Measurements from ENCODE around the gene LAMA3. TPM values are rescaled to one million over a fixed set of nuclear protein-coding genes. Genes with fewer than 3 reads are reported as not detected.

Gene LAMA3
- total and polyA plus RNA-seq, 8 donors: 2.1 to 13.9 (median 5.1) TPM

DNA sequence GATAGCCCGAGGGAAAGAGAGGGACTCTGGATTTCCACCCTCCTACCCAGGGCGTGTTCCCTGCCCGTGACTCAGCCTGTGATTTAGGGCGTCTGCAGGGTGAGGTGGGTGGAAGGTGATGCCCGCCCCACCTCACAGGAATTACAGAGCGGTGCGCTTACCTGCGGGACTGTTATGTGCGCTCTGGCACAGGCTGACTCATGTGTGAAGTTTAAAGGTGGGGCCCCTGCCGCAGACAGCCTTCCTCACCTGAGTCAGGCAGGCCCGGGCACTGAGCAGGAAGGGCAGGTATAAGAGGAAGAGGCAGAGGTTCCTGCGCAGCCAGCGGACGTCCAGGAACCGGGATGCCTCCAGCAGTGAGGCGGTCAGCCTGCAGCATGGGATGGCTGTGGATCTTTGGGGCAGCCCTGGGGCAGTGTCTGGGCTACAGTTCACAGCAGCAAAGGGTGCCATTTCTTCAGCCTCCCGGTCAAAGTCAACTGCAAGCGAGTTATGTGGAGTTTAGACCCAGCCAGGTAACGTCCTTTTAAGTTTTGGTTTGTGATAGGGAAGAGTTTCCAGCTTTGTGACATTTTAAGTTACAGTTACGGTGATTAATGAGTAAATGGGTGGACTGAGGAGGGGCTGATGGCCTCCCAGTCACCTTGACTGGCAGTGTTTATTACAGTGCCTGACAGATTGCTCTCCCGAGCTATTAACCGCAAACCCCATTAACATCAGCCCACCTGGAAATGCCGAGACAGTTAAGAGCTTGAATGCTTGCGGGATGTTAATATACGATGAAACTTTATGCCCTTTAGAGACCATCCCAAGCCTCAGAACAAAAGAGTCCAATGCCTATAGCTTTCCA is 183.7 kb downstream of the LAMA3 start:
- TF ChIP-seq, protein P1, sequence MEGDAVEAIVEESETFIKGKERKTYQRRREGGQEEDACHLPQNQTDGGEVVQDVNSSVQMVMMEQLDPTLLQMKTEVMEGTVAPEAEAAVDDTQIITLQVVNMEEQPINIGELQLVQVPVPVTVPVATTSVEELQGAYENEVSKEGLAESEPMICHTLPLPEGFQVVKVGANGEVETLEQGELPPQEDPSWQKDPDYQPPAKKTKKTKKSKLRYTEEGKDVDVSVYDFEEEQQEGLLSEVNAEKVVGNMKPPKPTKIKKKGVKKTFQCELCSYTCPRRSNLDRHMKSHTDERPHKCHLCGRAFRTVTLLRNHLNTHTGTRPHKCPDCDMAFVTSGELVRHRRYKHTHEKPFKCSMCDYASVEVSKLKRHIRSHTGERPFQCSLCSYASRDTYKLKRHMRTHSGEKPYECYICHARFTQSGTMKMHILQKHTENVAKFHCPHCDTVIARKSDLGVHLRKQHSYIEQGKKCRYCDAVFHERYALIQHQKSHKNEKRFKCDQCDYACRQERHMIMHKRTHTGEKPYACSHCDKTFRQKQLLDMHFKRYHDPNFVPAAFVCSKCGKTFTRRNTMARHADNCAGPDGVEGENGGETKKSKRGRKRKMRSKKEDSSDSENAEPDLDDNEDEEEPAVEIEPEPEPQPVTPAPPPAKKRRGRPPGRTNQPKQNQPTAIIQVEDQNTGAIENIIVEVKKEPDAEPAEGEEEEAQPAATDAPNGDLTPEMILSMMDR (IDR thresholded peaks at IDR 0.05): no peak
- DNase-seq (peak in 5 of 6 donors; percentile 11 to 53 (median 39)), ATAC-seq (peak; percentile 81 to 89 (median 86)), FAIRE-seq (no peak)
- Histone ChIP-seq H3K27me3 (no peaks in the 10 kb centered on the region), H3K27ac (peak overlapping the region in 3 of 4 donors; percentile 22 to 59 (median 42)), H3K4me1 (peaks cover 0 to under 1% (median 0%) of the 10 kb centered on the region in 3 donors), H3K4me3 (peak overlapping the region in 2 of 4 donors; percentile 18 to 22), H3K9me3 (no peaks in the 10 kb centered on the region), H3K36me3 (no peaks in the 10 kb centered on the region)
- WGBS, 2 donors: 49 to 64% methylated on average over 25 of the region's 25 CpGs
- intact Hi-C loops (cut with DNase I): no loop called here

DNA sequence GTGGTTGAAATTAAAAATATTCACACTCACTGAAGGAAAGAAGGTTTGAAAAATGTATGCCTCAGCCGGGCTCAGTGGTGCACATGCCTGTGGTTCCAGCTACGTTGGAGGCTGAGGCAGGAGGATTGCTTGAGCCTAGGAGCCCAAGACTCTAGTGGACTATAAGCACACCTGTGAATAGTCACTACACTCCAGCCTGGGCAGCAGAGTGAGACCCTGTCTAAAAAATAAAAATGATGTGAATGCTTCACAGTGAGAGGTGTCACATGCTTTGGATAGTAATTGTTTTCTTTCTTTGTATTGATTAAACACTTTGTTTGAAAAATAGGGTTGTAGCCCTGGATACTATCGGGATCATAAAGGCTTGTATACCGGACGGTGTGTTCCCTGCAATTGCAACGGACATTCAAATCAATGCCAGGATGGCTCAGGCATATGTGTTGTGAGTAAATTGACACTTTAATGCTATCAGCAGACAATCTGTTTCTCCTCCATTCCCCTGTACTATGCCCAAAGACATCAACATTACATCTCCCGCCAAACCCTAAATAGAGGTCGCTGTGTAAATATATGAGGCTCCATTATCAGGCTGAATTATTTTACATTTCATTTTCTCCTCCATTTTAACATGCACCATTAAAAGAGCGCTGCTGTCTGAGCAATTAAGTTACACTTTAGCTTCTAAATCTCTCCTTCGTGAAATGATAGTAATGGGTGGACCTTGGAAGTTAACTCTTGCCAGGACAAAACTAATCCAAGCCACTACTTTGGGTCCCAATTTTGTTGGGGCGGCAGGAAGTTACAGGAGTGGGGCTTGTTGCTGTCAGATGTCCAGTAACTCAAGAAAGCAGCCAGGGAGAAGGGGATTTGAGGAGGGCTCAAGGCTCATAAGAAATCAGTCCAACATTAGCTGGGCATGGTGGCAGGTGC is 187.0 kb downstream of the LAMA3 start:
- no peak overlapping the region for H3K27ac ChIP-seq
- TF ChIP-seq, protein P1 (IDR thresholded peaks at IDR 0.05): no peak
- H3K36me3 ChIP-seq: no peaks in the 10 kb centered on the region
- peaks cover 0 to 7% (median 0%) of the 10 kb centered on the region in 3 donors for H3K4me1 ChIP-seq
- ATAC-seq (no peak), DNase-seq (no peak), FAIRE-seq (no peak)
- H3K27me3 ChIP-seq: no peaks in the 10 kb centered on the region
- no peak overlapping the region for H3K4me3 ChIP-seq
- H3K9me3 ChIP-seq: no peaks in the 10 kb centered on the region
- intact Hi-C loops (cut with DNase I): no loop called here
- WGBS, 2 donors: 63 to 77% methylated on average over 11 of the region's 11 CpGs

GRCh38 chr18:23876921-23877320 is 187.7 kb downstream of the LAMA3 start:
- Histone ChIP-seq H3K4me3 (no peak overlapping the region), H3K27ac (no peak overlapping the region), H3K36me3 (no peaks in the 10 kb centered on the region), H3K4me1 (peaks cover 0 to 7% (median 0%) of the 10 kb centered on the region in 3 donors), H3K9me3 (no peaks in the 10 kb centered on the region), H3K27me3 (no peaks in the 10 kb centered on the region)
- intact Hi-C loops (cut with DNase I): no loop called here
- ATAC-seq: no peak
- 92 to 93% methylated on average over 7 of the region's 7 CpGs for WGBS, 2 donors
- TF ChIP-seq, protein P1 (IDR thresholded peaks at IDR 0.05): no peak
- FAIRE-seq: no peak
- DNase-seq: no peak

- FAIRE-seq (no peak), ATAC-seq (no peak), DNase-seq (no peak)
- TF ChIP-seq, protein P1 (IDR thresholded peaks at IDR 0.05): no peak
- Histone ChIP-seq H3K4me1 (peaks cover 0 to 7% (median 0%) of the 10 kb centered on the region in 3 donors), H3K9me3 (no peaks in the 10 kb centered on the region), H3K36me3 (no peaks in the 10 kb centered on the region), H3K4me3 (no peak overlapping the region), H3K27me3 (no peaks in the 10 kb centered on the region), H3K27ac (no peak overlapping the region)
- intact Hi-C loops (cut with DNase I): no loop called here
- 85 to 93% methylated on average over 4 of the region's 4 CpGs for WGBS, 2 donors
Measured at GRCh38 chr18:23877371-23877770, 188.1 kb downstream of the LAMA3 start.
